ENCODE measurements around the gene CNTNAP2. TPM values are rescaled to one million over a fixed set of nuclear protein-coding genes. Genes with fewer than 3 reads are reported as not detected.

Gene CNTNAP2
- total RNA-seq, 1 experiment from 2014 or later, result 0.03 TPM

DNA sequence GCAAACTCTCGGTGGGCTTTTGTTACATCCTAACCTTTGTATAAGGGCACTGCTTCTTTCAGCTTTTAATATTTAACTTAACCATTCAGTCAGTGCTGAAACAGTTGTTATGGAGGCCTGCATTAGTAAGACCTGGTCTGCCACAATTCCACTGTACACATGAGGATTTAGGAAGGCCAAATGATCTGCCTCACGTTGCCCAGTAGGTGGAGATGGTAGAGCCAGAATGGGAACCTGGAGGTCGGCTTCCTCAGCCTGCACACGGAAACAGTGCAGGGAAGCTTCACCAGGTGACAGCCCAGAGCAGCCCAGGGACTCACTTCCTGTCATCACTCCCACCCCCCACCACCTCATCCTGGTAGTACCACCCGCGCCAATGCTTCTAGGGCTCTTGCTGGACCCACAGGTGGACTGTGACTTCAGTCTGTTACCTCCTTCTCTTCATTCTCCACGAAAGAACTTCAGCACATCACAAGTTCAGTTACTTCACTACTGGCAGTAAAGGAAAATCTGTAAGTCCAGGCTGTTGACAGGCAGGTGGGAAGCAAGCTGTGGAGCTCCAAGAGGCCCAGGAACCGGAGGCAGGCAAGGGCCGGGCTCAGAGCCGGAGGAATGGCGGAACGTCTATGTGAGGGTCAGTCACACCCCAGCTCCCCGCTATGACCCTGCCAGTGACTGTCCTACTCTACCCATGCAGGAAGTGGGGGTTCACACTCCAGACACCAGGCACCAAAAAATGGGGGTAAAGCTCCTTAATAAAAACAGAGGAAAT is 1993.7 kb downstream of the CNTNAP2 start:
- no peak for DNase-seq (ENCODE audit: low read depth, low spot score)

GRCh38 chr7:148114804-148115203 is 1998.2 kb downstream of the CNTNAP2 start:
- ChIA-PET POLR2A (no interaction called here), CTCF (no interaction called here)
- DNase-seq (ENCODE audit: low read depth, low spot score) (no peak), ATAC-seq (no peak)
- in situ Hi-C loops (cut with HindIII; ENCODE audit: low pct_unique_long_range_greater_than_20kb, low sequenced_read_pairs) (no loop called here), intact Hi-C loops (cut with micrococcal nuclease; ENCODE audit: unreplicated experiment) (no loop called here)
- TF ChIP-seq CTCF (IDR thresholded peaks at IDR 0.05) (no peak), POLR2AphosphoS5 (IDR thresholded peaks at IDR 0.05; ENCODE audit: low read depth, low read length) (no peak), TCF7L2 (IDR thresholded peaks at IDR 0.05; ENCODE audit: low read depth, low read length) (no peak), SIN3A (IDR thresholded peaks at IDR 0.05; ENCODE audit: borderline replicate concordance, insufficient read depth, low read depth, low read length) (no peak)
- TF ChIP-seq, protein P1, sequence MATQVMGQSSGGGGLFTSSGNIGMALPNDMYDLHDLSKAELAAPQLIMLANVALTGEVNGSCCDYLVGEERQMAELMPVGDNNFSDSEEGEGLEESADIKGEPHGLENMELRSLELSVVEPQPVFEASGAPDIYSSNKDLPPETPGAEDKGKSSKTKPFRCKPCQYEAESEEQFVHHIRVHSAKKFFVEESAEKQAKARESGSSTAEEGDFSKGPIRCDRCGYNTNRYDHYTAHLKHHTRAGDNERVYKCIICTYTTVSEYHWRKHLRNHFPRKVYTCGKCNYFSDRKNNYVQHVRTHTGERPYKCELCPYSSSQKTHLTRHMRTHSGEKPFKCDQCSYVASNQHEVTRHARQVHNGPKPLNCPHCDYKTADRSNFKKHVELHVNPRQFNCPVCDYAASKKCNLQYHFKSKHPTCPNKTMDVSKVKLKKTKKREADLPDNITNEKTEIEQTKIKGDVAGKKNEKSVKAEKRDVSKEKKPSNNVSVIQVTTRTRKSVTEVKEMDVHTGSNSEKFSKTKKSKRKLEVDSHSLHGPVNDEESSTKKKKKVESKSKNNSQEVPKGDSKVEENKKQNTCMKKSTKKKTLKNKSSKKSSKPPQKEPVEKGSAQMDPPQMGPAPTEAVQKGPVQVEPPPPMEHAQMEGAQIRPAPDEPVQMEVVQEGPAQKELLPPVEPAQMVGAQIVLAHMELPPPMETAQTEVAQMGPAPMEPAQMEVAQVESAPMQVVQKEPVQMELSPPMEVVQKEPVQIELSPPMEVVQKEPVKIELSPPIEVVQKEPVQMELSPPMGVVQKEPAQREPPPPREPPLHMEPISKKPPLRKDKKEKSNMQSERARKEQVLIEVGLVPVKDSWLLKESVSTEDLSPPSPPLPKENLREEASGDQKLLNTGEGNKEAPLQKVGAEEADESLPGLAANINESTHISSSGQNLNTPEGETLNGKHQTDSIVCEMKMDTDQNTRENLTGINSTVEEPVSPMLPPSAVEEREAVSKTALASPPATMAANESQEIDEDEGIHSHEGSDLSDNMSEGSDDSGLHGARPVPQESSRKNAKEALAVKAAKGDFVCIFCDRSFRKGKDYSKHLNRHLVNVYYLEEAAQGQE (IDR thresholded peaks at IDR 0.05; ENCODE audit: insufficient read depth in 1 of 2, low read depth in 2 of 2, low read length in 1 of 2), result no peak
- Histone ChIP-seq H3K4me1 (ENCODE audit: control insufficient read depth, insufficient read depth, low read length) (no peaks in the 10 kb centered on the region), H3K9me3 (ENCODE audit: control insufficient read depth, insufficient read depth, low read depth, low read length) (no peaks in the 10 kb centered on the region), H3K27me3 (ENCODE audit: control insufficient read depth, insufficient read depth, low read length) (no peaks in the 10 kb centered on the region; the same call in 1 of the 2 replicates), H3K4me3 (ENCODE audit: low read depth in 2 of 2, low read length in 2 of 2) (no peak overlapping the region), H3K36me3 (ENCODE audit: control insufficient read depth, insufficient read depth, low read length) (no peaks in the 10 kb centered on the region), H3K27ac (ENCODE audit: low read length) (no peak overlapping the region)
- no TSS peak for BruUV-seq (replicated peaks)

More for the DNA sequence above, 1993.7 kb downstream of the CNTNAP2 start:
- Histone ChIP-seq H3K27me3 (ENCODE audit: control insufficient read depth, insufficient read depth, low read length) (no peaks in the 10 kb centered on the region; the same call in 1 of the 2 replicates), H3K4me3 (ENCODE audit: low read depth in 2 of 2, low read length in 2 of 2) (no peak overlapping the region), H3K27ac (ENCODE audit: low read length) (no peak overlapping the region), H3K36me3 (ENCODE audit: control insufficient read depth, insufficient read depth, low read length) (no peaks in the 10 kb centered on the region), H3K4me1 (ENCODE audit: control insufficient read depth, insufficient read depth, low read length) (no peaks in the 10 kb centered on the region), H3K9me3 (ENCODE audit: control insufficient read depth, insufficient read depth, low read depth, low read length) (no peaks in the 10 kb centered on the region)
- POLR2A ChIA-PET, result no interaction called here
- intact Hi-C loops (cut with micrococcal nuclease; ENCODE audit: unreplicated experiment) (no loop called here), in situ Hi-C loops (cut with HindIII; ENCODE audit: low pct_unique_long_range_greater_than_20kb, low sequenced_read_pairs) (no loop called here)
- TF ChIP-seq TCF7L2 (IDR thresholded peaks at IDR 0.05; ENCODE audit: low read depth, low read length), result no peak
- no peak for TF ChIP-seq POLR2AphosphoS5 (IDR thresholded peaks at IDR 0.05; ENCODE audit: low read depth, low read length)
- TF ChIP-seq CTCF (IDR thresholded peaks at IDR 0.05), result peak; percentile 32
- TF ChIP-seq, protein P1 (IDR thresholded peaks at IDR 0.05; ENCODE audit: insufficient read depth in 1 of 2, low read depth in 2 of 2, low read length in 1 of 2), result no peak
- no peak for TF ChIP-seq SIN3A (IDR thresholded peaks at IDR 0.05; ENCODE audit: borderline replicate concordance, insufficient read depth, low read depth, low read length)
- ATAC-seq, result peak; percentile 56; the same call in 1 of the 2 replicates
- CTCF ChIA-PET, result no interaction called here
- BruUV-seq (replicated peaks), result no TSS peak
